ENCODE data around the gene CABP5. TPM values are rescaled to one million over a fixed set of nuclear protein-coding genes. Genes with fewer than 3 reads are reported as not detected.

The CABP5 gene
- total RNA-seq, 1 donor from 2014 or later = not detected

- ATAC-seq (no peak), DNase-seq (no peak)
- intact Hi-C loops (cut with micrococcal nuclease) = no loop called here
These were observed 1.9 kb downstream of the CABP5 start for GRCh38 chr19:48041877-48042580.

- intact Hi-C loops (cut with micrococcal nuclease) = no loop called here
- no peak for DNase-seq
- no peak for ATAC-seq
These were observed 7.1 kb downstream of the CABP5 start for GRCh38 chr19:48036765-48037164.

GRCh38 chr19:48033604-48034003 is 10.3 kb downstream of the CABP5 start:
- intact Hi-C loops (cut with micrococcal nuclease) = no loop called here
- ATAC-seq = no peak
- DNase-seq = no peak

- intact Hi-C loops (cut with micrococcal nuclease) = no loop called here
- DNase-seq = no peak
- ATAC-seq = no peak
These were observed 13.8 kb downstream of the CABP5 start for GRCh38 chr19:48030073-48030472.

- intact Hi-C loops (cut with micrococcal nuclease) = no loop called here
- no peak for DNase-seq
- ATAC-seq = no peak
These were observed 14.4 kb downstream of the CABP5 start for GRCh38 chr19:48029431-48029830.

GRCh38 chr19:48025480-48025879 is 18.4 kb downstream of the CABP5 start:
- intact Hi-C loops (cut with micrococcal nuclease) = no loop called here
- DNase-seq = no peak
- ATAC-seq = no peak

- DNase-seq (no peak), ATAC-seq (no peak)
- intact Hi-C loops (cut with micrococcal nuclease) = no loop called here
These were observed 20.4 kb downstream of the CABP5 start for GRCh38 chr19:48023518-48023917.

- DNase-seq (no peak), ATAC-seq (no peak)
- intact Hi-C loops (cut with micrococcal nuclease) = no loop called here
These were observed 20.9 kb downstream of the CABP5 start for GRCh38 chr19:48023011-48023410.

GRCh38 chr19:48020686-48021085 is 23.2 kb downstream of the CABP5 start:
- intact Hi-C loops (cut with micrococcal nuclease) = no loop called here
- ATAC-seq (no peak), DNase-seq (no peak)

- no peak for DNase-seq
- ATAC-seq = no peak
- intact Hi-C loops (cut with micrococcal nuclease) = no loop called here
These were observed 32.7 kb downstream of the CABP5 start for GRCh38 chr19:48010932-48011758.

GRCh38 chr19:48006762-48007161 is 37.1 kb downstream of the CABP5 start:
- DNase-seq (no peak), ATAC-seq (no peak)
- intact Hi-C loops (cut with micrococcal nuclease) = no loop called here

- DNase-seq (no peak), ATAC-seq (no peak)
- intact Hi-C loops (cut with micrococcal nuclease) = no loop called here
These were observed 39.6 kb downstream of the CABP5 start for GRCh38 chr19:48004236-48004635.

- DNase-seq (no peak), ATAC-seq (no peak)
- intact Hi-C loops (cut with micrococcal nuclease) = no loop called here
These were observed 43.0 kb downstream of the CABP5 start for GRCh38 chr19:48000846-48001245.

- DNase-seq (no peak), ATAC-seq (no peak)
- intact Hi-C loops (cut with micrococcal nuclease) = no loop called here
These were observed 45.1 kb downstream of the CABP5 start for GRCh38 chr19:47998800-47999199.

- ATAC-seq (no peak), DNase-seq (no peak)
- intact Hi-C loops (cut with micrococcal nuclease) = no loop called here
These were observed 47.6 kb downstream of the CABP5 start for GRCh38 chr19:47996230-47996727.

- ATAC-seq (no peak), DNase-seq (no peak)
- intact Hi-C loops (cut with micrococcal nuclease) = no loop called here
These were observed 49.6 kb downstream of the CABP5 start, which contains the start of gene ELSPBP1 for GRCh38 chr19:47994209-47994802. Gene ELSPBP1, plus strand, starts transcription at chr19:47994632. Its CDS starts 14,036 bp downstream, at chr19:48008668.

- ATAC-seq (no peak), DNase-seq (no peak)
- intact Hi-C loops (cut with micrococcal nuclease) = no loop called here
These were observed 51.8 kb downstream of the CABP5 start, which contains the start of gene BSPH1 for GRCh38 chr19:47992070-47992469. Gene BSPH1, minus strand, starts transcription at chr19:47992170. Its CDS starts 89 bp downstream, at chr19:47992081.

GRCh38 chr19:47991191-47991808 is 52.6 kb downstream of the CABP5 start:
- ATAC-seq = no peak
- no peak for DNase-seq
- intact Hi-C loops (cut with micrococcal nuclease) = no loop called here

All from left ventricle myocardium superior (tissue), 1 donor.